Uterus (tissue), 4 donors: ENCODE data around the gene PRR9. TPM values are rescaled to one million over a fixed set of nuclear protein-coding genes. Genes with fewer than 3 reads are reported as not detected.
"Not testable (repeated sequence)": the region's sequence is repeated elsewhere in the genome, so short reads cannot be mapped to it uniquely, and the experiment has no call there.

Source experiments
- DNase-seq, 2 donors: peaks; one replicate each; pipeline ENCODE4 v3.0.0-alpha.2; 2019 to 2020
- H3K27ac ChIP-seq, 2 donors: fragments of 200-600 bp; sonication (generic); 1 replicate in 1 of 2; 2 replicates in 1 of 2; pipeline ENCODE4 v1.5.1; 2016 to 2018
- H3K27me3 ChIP-seq, 2 donors: fragments of 200-600 bp; sonication (generic); one replicate each; pipeline ENCODE4 v1.5.1; 2018 to 2019; ENCODE audit warnings: control low read depth in 1 of 2
- H3K36me3 ChIP-seq, 2 donors: fragments of 200-600 bp; sonication (generic); one replicate each; pipeline ENCODE4 v1.5.1; 2019; ENCODE audit warnings: control low read depth in 1 of 2
- H3K4me1 ChIP-seq, 2 donors: fragments of 200-600 bp; sonication (generic); one replicate each; pipeline ENCODE4 v1.5.1; 2018 to 2019; ENCODE audit warnings: control low read depth in 1 of 2
- H3K4me3 ChIP-seq, 2 donors: fragments of 200-600 bp; sonication (generic); 1 replicate in 1 of 2; 2 replicates in 1 of 2; pipeline ENCODE4 v1.5.1; 2018 to 2019; ENCODE audit warnings: mild to moderate bottlenecking in 1 of 2
- H3K9me3 ChIP-seq, 2 donors: fragments of 200-600 bp; sonication (generic); one replicate each; pipeline ENCODE4 v1.5.1; 2019; ENCODE audit warnings: control low read depth in 1 of 2
- POLR2A ChIP-seq, 2 donors: fragments of 450-650 bp; IDR thresholded peaks; one replicate each; pipeline ENCODE4 v1.6.1; 2016; ENCODE audit warnings: antibody characterized with exemption in 2 of 2, mild to moderate bottlenecking in 1 of 2, moderate library complexity in 1 of 2
- intact Hi-C: fragments of 100-400 bp; cut with DNase I; formaldehyde crosslinking; loops from one replicate; pipeline ENCODE4 v1.15.1; 2023; ENCODE audit warnings: low total_unique reads
- total RNA-seq, 4 donors: library from RNA; depleted of rRNA in 3 of 4; stranded (reverse); fragments of >200 nt in 3 of 4; gene quantifications; one replicate each; pipeline versions ENCODE4 v1.1.0 to v1.2.4, GENCODE V29; 2014 to 2023
- TF ChIP-seq, protein P1 (sequence below), 4 experiments: fragments of 200-600 bp in 2 of 4; fragments of 450-650 bp in 2 of 4; sonication (generic) in 2 of 4; IDR thresholded peaks; one replicate each; pipeline ENCODE4 v1.5.1; 2016 to 2019; ENCODE audit warnings: antibody characterized with exemption in 4 of 4, mild to moderate bottlenecking in 2 of 4, moderate library complexity in 1 of 4
- donor health status: DM: yes; HTN: yes; CAD: no.

The PRR9 gene, protein sequence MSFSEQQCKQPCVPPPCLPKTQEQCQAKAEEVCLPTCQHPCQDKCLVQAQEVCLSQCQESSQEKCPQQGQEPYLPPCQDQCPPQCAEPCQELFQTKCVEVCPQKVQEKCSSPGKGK
- total RNA-seq: not detected

DNA sequence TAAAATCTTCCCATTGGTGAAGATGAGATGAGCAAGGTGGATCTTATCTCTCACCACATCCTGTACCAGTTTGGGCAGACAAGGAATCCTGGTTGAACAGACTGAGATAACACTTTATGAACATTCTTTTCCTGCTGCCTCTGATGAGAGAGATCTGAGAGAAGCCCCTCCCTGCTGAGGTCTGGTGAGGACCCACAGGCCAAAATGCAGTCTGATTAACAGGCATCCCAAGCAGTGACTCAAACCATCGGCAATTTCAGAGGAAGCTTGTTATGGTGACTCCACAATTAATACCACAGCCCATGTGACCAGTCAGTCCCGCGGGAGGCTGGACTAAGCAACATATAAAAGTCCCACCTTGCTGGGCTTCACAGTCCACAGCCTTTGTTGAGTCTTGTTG lies at the start of gene PRR9:
TSS of gene PRR9 (plus strand) at position 373 of the 400 bp plus-strand sequence. CDS start 561 bp downstream, outside the sequence.
- TF ChIP-seq, protein P1, sequence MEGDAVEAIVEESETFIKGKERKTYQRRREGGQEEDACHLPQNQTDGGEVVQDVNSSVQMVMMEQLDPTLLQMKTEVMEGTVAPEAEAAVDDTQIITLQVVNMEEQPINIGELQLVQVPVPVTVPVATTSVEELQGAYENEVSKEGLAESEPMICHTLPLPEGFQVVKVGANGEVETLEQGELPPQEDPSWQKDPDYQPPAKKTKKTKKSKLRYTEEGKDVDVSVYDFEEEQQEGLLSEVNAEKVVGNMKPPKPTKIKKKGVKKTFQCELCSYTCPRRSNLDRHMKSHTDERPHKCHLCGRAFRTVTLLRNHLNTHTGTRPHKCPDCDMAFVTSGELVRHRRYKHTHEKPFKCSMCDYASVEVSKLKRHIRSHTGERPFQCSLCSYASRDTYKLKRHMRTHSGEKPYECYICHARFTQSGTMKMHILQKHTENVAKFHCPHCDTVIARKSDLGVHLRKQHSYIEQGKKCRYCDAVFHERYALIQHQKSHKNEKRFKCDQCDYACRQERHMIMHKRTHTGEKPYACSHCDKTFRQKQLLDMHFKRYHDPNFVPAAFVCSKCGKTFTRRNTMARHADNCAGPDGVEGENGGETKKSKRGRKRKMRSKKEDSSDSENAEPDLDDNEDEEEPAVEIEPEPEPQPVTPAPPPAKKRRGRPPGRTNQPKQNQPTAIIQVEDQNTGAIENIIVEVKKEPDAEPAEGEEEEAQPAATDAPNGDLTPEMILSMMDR (IDR thresholded peaks at IDR 0.05): no peak
- no peak for TF ChIP-seq POLR2A (IDR thresholded peaks at IDR 0.05)
- Histone ChIP-seq H3K4me3 (no peak within 1 kb of the TSS), H3K4me1 (no peaks in the 10 kb centered on the region), H3K27ac (no peak within 1 kb of the TSS), H3K27me3 (no peaks in the 10 kb centered on the region), H3K36me3 (no peaks in the 10 kb centered on the region), H3K9me3 (no peaks in the 10 kb centered on the region)
- no peak for DNase-seq
- intact Hi-C loops: no loop called here

- Histone ChIP-seq H3K27ac (no peak overlapping the region), H3K4me1 (no peaks in the 10 kb centered on the region), H3K4me3 (no peak overlapping the region), H3K9me3 (no peaks in the 10 kb centered on the region), H3K27me3 (no peaks in the 10 kb centered on the region), H3K36me3 (no peaks in the 10 kb centered on the region)
- no peak for DNase-seq
- TF ChIP-seq POLR2A (IDR thresholded peaks at IDR 0.05): no peak
- TF ChIP-seq, protein P1 (IDR thresholded peaks at IDR 0.05): no peak
- intact Hi-C loops: no loop called here
These were observed 48.7 kb upstream of the PRR9 start for GRCh38 chr1:153168686-153169085.

DNA sequence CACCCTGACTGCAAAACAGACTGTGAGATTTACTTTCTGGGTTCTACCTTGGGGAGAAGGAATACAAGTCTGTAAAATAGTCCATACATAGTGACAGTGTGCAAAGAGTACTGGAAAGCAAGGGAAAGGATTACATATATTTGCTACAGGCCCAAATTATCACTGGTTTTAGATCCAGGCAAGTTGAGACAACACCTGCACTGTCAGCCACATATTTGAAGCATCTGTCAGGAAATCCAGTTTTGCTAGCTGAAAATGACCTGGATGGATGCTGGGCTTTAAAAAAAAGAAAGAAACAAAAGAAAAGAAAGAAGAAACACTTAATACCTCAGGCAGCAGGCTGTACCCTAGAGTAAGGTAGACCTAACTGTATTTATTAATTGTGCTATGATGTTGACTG lies 42.8 kb upstream of the PRR9 start:
- no peak for DNase-seq
- Histone ChIP-seq H3K9me3 (no peaks in the 10 kb centered on the region), H3K4me3 (no peak overlapping the region), H3K36me3 (no peaks in the 10 kb centered on the region), H3K27ac (no peak overlapping the region), H3K4me1 (no peaks in the 10 kb centered on the region), H3K27me3 (no peaks in the 10 kb centered on the region)
- intact Hi-C loops: no loop called here
- TF ChIP-seq POLR2A (IDR thresholded peaks at IDR 0.05): no peak
- TF ChIP-seq, protein P1 (IDR thresholded peaks at IDR 0.05): no peak

DNA sequence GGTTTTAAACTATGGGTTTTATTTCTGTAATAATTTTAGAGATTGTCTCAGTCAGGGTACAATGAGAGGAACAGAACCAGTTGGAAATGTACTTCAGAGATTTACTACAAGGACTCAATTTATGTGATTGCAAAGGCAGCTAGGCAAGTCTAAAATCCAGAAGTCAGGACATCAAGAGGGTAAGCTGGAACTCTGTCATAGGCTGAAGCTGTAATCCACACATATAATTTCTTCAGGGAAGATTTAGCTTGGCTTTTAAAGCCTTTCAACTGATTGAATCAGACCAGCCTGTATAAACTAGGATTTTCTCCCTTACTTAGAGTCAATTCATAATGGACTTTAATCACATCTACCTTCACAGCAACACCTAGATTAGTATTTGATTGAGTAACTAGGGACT lies 38.5 kb upstream of the PRR9 start:
- Histone ChIP-seq H3K9me3 (no peaks in the 10 kb centered on the region), H3K36me3 (no peaks in the 10 kb centered on the region), H3K4me1 (no peaks in the 10 kb centered on the region), H3K27me3 (no peaks in the 10 kb centered on the region), H3K4me3 (no peak overlapping the region), H3K27ac (no peak overlapping the region)
- no peak for TF ChIP-seq POLR2A (IDR thresholded peaks at IDR 0.05)
- TF ChIP-seq, protein P1 (IDR thresholded peaks at IDR 0.05): no peak
- intact Hi-C loops: no loop called here
- DNase-seq: no peak

GRCh38 chr1:153180556-153180955 lies 36.8 kb upstream of the PRR9 start:
- H3K27ac ChIP-seq: no peak overlapping the region
- DNase-seq: no peak
- no peak overlapping the region for H3K4me3 ChIP-seq
- no peaks in the 10 kb centered on the region for H3K4me1 ChIP-seq
- intact Hi-C loops: no loop called here
- TF ChIP-seq, protein P1 (IDR thresholded peaks at IDR 0.05): no peak
- TF ChIP-seq POLR2A (IDR thresholded peaks at IDR 0.05): no peak
- no peaks in the 10 kb centered on the region for H3K9me3 ChIP-seq
- no peaks in the 10 kb centered on the region for H3K36me3 ChIP-seq
- H3K27me3 ChIP-seq: no peaks in the 10 kb centered on the region

DNA sequence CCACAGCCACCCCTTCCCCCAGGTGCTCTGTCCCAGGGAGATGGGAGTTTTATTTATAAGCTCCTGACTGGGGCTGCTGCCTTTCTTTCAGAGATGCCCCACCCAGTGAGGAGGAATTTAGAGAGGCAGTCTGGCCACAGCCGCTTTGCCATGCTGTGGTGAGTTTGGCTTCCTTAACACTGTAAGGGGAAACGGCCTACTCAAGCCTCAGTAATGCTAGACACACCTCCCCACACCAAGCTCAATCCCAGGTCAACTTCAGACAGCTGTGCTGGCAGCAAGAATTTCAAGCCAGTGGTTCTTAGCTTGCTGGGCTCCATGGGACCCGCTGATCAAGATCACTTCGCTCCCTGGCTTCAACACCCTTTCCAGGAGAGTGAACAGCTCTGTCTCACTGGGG lies 29.1 kb upstream of the PRR9 start:
- H3K9me3 ChIP-seq, intact Hi-C loops, H3K4me1 ChIP-seq, H3K36me3 ChIP-seq, H3K27me3 ChIP-seq, H3K27ac ChIP-seq, H3K4me3 ChIP-seq, DNase-seq: not testable (repeated sequence)
